Measurements from ENCODE around the gene ZNF749. TPM values are rescaled to one million over a fixed set of nuclear protein-coding genes. Genes with fewer than 3 reads are reported as not detected.

Gene ZNF749
- total and polyA plus RNA-seq, 2 of the 8 experiments (the other 6 are each of a cell fraction or from before 2014, with no cell fraction given), result 15.2 to 24.4 TPM

DNA sequence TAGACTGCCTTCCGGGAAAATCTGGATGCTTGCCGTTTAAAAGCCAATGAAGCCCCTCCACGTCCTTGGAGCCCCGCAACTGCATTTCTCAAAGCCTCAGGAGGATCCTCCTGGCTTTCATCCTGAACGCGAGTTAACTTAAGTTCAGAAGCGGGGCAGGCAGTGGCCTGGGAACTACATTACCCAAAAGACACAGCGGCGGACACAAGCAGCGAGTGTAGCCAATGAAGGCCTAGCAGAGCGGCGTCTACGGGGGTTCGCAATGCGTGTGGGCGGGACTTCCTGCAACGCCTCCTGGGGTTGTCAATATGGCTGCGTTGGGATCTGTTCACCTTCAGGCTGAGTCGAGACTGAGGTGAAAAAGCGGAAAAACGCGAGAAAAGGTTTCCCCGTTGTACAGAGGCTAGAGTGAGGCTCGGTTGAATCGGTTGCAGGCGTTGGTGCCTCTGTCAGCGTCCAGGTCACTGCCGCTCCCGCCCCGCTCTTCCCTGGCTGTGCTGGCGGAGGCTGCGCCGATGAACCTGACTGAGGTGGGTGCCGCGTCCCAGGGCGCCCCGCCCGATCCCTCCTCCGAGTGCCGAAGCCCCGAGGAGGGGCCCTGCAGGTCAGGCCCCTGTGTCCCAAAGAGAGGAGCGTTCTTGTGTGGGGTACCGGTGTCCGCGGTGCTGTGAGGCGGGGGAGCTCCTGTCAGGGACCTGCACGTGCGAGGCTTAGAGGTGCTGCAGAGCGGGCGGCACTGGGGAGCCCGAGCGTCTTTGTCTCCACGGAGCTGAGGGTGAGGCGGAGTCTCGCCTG, 24.1 kb upstream of the ZNF749 start, which contains the start of gene ZNF17 (continued):
- TF ChIP-seq, protein P1, sequence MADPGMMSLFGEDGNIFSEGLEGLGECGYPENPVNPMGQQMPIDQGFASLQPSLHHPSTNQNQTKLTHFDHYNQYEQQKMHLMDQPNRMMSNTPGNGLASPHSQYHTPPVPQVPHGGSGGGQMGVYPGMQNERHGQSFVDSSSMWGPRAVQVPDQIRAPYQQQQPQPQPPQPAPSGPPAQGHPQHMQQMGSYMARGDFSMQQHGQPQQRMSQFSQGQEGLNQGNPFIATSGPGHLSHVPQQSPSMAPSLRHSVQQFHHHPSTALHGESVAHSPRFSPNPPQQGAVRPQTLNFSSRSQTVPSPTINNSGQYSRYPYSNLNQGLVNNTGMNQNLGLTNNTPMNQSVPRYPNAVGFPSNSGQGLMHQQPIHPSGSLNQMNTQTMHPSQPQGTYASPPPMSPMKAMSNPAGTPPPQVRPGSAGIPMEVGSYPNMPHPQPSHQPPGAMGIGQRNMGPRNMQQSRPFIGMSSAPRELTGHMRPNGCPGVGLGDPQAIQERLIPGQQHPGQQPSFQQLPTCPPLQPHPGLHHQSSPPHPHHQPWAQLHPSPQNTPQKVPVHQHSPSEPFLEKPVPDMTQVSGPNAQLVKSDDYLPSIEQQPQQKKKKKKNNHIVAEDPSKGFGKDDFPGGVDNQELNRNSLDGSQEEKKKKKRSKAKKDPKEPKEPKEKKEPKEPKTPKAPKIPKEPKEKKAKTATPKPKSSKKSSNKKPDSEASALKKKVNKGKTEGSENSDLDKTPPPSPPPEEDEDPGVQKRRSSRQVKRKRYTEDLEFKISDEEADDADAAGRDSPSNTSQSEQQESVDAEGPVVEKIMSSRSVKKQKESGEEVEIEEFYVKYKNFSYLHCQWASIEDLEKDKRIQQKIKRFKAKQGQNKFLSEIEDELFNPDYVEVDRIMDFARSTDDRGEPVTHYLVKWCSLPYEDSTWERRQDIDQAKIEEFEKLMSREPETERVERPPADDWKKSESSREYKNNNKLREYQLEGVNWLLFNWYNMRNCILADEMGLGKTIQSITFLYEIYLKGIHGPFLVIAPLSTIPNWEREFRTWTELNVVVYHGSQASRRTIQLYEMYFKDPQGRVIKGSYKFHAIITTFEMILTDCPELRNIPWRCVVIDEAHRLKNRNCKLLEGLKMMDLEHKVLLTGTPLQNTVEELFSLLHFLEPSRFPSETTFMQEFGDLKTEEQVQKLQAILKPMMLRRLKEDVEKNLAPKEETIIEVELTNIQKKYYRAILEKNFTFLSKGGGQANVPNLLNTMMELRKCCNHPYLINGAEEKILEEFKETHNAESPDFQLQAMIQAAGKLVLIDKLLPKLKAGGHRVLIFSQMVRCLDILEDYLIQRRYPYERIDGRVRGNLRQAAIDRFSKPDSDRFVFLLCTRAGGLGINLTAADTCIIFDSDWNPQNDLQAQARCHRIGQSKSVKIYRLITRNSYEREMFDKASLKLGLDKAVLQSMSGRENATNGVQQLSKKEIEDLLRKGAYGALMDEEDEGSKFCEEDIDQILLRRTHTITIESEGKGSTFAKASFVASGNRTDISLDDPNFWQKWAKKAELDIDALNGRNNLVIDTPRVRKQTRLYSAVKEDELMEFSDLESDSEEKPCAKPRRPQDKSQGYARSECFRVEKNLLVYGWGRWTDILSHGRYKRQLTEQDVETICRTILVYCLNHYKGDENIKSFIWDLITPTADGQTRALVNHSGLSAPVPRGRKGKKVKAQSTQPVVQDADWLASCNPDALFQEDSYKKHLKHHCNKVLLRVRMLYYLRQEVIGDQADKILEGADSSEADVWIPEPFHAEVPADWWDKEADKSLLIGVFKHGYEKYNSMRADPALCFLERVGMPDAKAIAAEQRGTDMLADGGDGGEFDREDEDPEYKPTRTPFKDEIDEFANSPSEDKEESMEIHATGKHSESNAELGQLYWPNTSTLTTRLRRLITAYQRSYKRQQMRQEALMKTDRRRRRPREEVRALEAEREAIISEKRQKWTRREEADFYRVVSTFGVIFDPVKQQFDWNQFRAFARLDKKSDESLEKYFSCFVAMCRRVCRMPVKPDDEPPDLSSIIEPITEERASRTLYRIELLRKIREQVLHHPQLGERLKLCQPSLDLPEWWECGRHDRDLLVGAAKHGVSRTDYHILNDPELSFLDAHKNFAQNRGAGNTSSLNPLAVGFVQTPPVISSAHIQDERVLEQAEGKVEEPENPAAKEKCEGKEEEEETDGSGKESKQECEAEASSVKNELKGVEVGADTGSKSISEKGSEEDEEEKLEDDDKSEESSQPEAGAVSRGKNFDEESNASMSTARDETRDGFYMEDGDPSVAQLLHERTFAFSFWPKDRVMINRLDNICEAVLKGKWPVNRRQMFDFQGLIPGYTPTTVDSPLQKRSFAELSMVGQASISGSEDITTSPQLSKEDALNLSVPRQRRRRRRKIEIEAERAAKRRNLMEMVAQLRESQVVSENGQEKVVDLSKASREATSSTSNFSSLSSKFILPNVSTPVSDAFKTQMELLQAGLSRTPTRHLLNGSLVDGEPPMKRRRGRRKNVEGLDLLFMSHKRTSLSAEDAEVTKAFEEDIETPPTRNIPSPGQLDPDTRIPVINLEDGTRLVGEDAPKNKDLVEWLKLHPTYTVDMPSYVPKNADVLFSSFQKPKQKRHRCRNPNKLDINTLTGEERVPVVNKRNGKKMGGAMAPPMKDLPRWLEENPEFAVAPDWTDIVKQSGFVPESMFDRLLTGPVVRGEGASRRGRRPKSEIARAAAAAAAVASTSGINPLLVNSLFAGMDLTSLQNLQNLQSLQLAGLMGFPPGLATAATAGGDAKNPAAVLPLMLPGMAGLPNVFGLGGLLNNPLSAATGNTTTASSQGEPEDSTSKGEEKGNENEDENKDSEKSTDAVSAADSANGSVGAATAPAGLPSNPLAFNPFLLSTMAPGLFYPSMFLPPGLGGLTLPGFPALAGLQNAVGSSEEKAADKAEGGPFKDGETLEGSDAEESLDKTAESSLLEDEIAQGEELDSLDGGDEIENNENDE (IDR thresholded peaks at IDR 0.05; ENCODE audit: insufficient replicate concordance, low read length), result no peak
- TF ChIP-seq EGR1 (IDR thresholded peaks at IDR 0.05; ENCODE audit: borderline replicate concordance, low read depth, low read length) (no peak), HDAC6 (IDR thresholded peaks at IDR 0.05; ENCODE audit: low read depth, low read length) (no peak), FOSL1 (IDR thresholded peaks at IDR 0.05; ENCODE audit: insufficient read depth, low read depth, low read length) (no peak), SIRT6 (IDR thresholded peaks at IDR 0.05; ENCODE audit: low read length) (no peak)
- TF ChIP-seq, protein P2, sequence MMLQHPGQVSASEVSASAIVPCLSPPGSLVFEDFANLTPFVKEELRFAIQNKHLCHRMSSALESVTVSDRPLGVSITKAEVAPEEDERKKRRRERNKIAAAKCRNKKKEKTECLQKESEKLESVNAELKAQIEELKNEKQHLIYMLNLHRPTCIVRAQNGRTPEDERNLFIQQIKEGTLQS (IDR thresholded peaks at IDR 0.05; ENCODE audit: insufficient read depth, low read depth, low read length), result no peak
- TF ChIP-seq, protein P3, sequence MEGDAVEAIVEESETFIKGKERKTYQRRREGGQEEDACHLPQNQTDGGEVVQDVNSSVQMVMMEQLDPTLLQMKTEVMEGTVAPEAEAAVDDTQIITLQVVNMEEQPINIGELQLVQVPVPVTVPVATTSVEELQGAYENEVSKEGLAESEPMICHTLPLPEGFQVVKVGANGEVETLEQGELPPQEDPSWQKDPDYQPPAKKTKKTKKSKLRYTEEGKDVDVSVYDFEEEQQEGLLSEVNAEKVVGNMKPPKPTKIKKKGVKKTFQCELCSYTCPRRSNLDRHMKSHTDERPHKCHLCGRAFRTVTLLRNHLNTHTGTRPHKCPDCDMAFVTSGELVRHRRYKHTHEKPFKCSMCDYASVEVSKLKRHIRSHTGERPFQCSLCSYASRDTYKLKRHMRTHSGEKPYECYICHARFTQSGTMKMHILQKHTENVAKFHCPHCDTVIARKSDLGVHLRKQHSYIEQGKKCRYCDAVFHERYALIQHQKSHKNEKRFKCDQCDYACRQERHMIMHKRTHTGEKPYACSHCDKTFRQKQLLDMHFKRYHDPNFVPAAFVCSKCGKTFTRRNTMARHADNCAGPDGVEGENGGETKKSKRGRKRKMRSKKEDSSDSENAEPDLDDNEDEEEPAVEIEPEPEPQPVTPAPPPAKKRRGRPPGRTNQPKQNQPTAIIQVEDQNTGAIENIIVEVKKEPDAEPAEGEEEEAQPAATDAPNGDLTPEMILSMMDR (IDR thresholded peaks at IDR 0.05; ENCODE audit: control extremely low read depth in 1 of 3, insufficient read depth in 1 of 3, low read depth in 1 of 3, low read length in 3 of 3), result no peak
